ENCODE results near the gene CSMD2.

Gene CSMD2

GRCh38 chr1:34127006-34128000 is 37.7 kb downstream of the CSMD2 start:
- Histone ChIP-seq H3K27me3 (ENCODE audit: insufficient read depth, insufficient read length) (no peaks in the 10 kb centered on the region), H3K9me3 (ENCODE audit: insufficient read depth, low read length) (no peaks in the 10 kb centered on the region), H3K36me3 (ENCODE audit: insufficient read depth, insufficient read length, low read length) (peaks cover 2% of the 10 kb centered on the region), H3K9ac (ENCODE audit: insufficient read length, low read depth) (no peak overlapping the region), H3K4me1 (ENCODE audit: insufficient read depth, insufficient read length) (peaks cover 7% of the 10 kb centered on the region), H3K4me3 (ENCODE audit: insufficient read length, low read depth) (no peak overlapping the region)
- no peak for TF ChIP-seq SUZ12 (IDR thresholded peaks at IDR 0.05; ENCODE audit: extremely low read depth, insufficient read depth, insufficient read length)
- no peak for TF ChIP-seq YY1 (IDR thresholded peaks at IDR 0.05; ENCODE audit: insufficient read depth, insufficient read length)
- no peak for TF ChIP-seq ZNF274 (IDR thresholded peaks at IDR 0.05; ENCODE audit: low read depth, low read length)
- DNase-seq (ENCODE audit: low read depth, low spot score): no peak

DNA sequence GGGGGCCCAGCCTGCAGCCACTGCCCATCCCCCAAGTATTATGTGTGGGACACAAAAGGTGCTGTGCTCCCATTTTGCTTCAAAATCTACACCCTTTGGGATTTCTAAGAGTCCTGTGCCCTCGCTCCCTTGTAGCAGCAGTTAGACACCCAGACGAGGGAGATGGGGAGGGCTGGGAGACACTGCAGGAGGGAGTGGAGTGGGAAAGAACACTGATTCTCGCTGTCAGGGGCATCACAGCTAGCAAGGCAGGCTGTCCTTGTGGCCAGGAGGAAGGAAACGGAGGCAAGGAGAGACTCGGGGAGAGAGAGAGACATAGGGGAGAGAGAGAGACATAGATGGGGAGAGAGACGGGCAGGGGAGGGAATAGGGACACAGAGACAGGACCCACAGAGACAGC is 38.5 kb downstream of the CSMD2 start:
- DNase-seq (ENCODE audit: low read depth, low spot score): no peak
- Histone ChIP-seq H3K27me3 (ENCODE audit: insufficient read depth, insufficient read length) (no peaks in the 10 kb centered on the region), H3K4me1 (ENCODE audit: insufficient read depth, insufficient read length) (peaks cover 3% of the 10 kb centered on the region), H3K9me3 (ENCODE audit: insufficient read depth, low read length) (no peaks in the 10 kb centered on the region), H3K36me3 (ENCODE audit: insufficient read depth, insufficient read length, low read length) (peaks cover 2% of the 10 kb centered on the region), H3K4me3 (ENCODE audit: insufficient read length, low read depth) (no peak overlapping the region), H3K9ac (ENCODE audit: insufficient read length, low read depth) (no peak overlapping the region)
- TF ChIP-seq SUZ12 (IDR thresholded peaks at IDR 0.05; ENCODE audit: extremely low read depth, insufficient read depth, insufficient read length): no peak
- no peak for TF ChIP-seq ZNF274 (IDR thresholded peaks at IDR 0.05; ENCODE audit: low read depth, low read length)
- no peak for TF ChIP-seq YY1 (IDR thresholded peaks at IDR 0.05; ENCODE audit: insufficient read depth, insufficient read length)

GRCh38 chr1:34125721-34126380 is 39.2 kb downstream of the CSMD2 start:
- H3K4me3 ChIP-seq (ENCODE audit: insufficient read length, low read depth): no peak overlapping the region
- H3K9ac ChIP-seq (ENCODE audit: insufficient read length, low read depth): no peak overlapping the region
- TF ChIP-seq SUZ12 (IDR thresholded peaks at IDR 0.05; ENCODE audit: extremely low read depth, insufficient read depth, insufficient read length): no peak
- no peak for TF ChIP-seq YY1 (IDR thresholded peaks at IDR 0.05; ENCODE audit: insufficient read depth, insufficient read length)
- TF ChIP-seq ZNF274 (IDR thresholded peaks at IDR 0.05; ENCODE audit: low read depth, low read length): no peak
- H3K4me1 ChIP-seq (ENCODE audit: insufficient read depth, insufficient read length): peaks cover 3% of the 10 kb centered on the region
- DNase-seq (ENCODE audit: low read depth, low spot score): no peak
- no peaks in the 10 kb centered on the region for H3K9me3 ChIP-seq (ENCODE audit: insufficient read depth, low read length)
- H3K27me3 ChIP-seq (ENCODE audit: insufficient read depth, insufficient read length): no peaks in the 10 kb centered on the region
- peaks cover 2% of the 10 kb centered on the region for H3K36me3 ChIP-seq (ENCODE audit: insufficient read depth, insufficient read length, low read length)

- H3K4me3 ChIP-seq (ENCODE audit: insufficient read length, low read depth): no peak overlapping the region
- H3K27me3 ChIP-seq (ENCODE audit: insufficient read depth, insufficient read length): no peaks in the 10 kb centered on the region
- DNase-seq (ENCODE audit: low read depth, low spot score): no peak
- H3K36me3 ChIP-seq (ENCODE audit: insufficient read depth, insufficient read length, low read length): no peaks in the 10 kb centered on the region
- TF ChIP-seq ZNF274 (IDR thresholded peaks at IDR 0.05; ENCODE audit: low read depth, low read length): no peak
- TF ChIP-seq SUZ12 (IDR thresholded peaks at IDR 0.05; ENCODE audit: extremely low read depth, insufficient read depth, insufficient read length): no peak
- TF ChIP-seq YY1 (IDR thresholded peaks at IDR 0.05; ENCODE audit: insufficient read depth, insufficient read length): no peak
- H3K9ac ChIP-seq (ENCODE audit: insufficient read length, low read depth): no peak overlapping the region
- H3K4me1 ChIP-seq (ENCODE audit: insufficient read depth, insufficient read length): no peaks in the 10 kb centered on the region
- H3K9me3 ChIP-seq (ENCODE audit: insufficient read depth, low read length): no peaks in the 10 kb centered on the region
Measured at GRCh38 chr1:34122080-34122932, 42.7 kb downstream of the CSMD2 start.

- H3K4me1 ChIP-seq (ENCODE audit: insufficient read depth, insufficient read length): no peaks in the 10 kb centered on the region
- TF ChIP-seq YY1 (IDR thresholded peaks at IDR 0.05; ENCODE audit: insufficient read depth, insufficient read length) (no peak), ZNF274 (IDR thresholded peaks at IDR 0.05; ENCODE audit: low read depth, low read length) (no peak), SUZ12 (IDR thresholded peaks at IDR 0.05; ENCODE audit: extremely low read depth, insufficient read depth, insufficient read length) (no peak)
- H3K36me3 ChIP-seq (ENCODE audit: insufficient read depth, insufficient read length, low read length): no peaks in the 10 kb centered on the region
- H3K9me3 ChIP-seq (ENCODE audit: insufficient read depth, low read length): peaks cover 19% of the 10 kb centered on the region
- no peak overlapping the region for H3K4me3 ChIP-seq (ENCODE audit: insufficient read length, low read depth)
- H3K9ac ChIP-seq (ENCODE audit: insufficient read length, low read depth): no peak overlapping the region
- no peak for DNase-seq (ENCODE audit: low read depth, low spot score)
- no peaks in the 10 kb centered on the region for H3K27me3 ChIP-seq (ENCODE audit: insufficient read depth, insufficient read length)
Measured at GRCh38 chr1:34115233-34115632, 49.8 kb downstream of the CSMD2 start.

DNA sequence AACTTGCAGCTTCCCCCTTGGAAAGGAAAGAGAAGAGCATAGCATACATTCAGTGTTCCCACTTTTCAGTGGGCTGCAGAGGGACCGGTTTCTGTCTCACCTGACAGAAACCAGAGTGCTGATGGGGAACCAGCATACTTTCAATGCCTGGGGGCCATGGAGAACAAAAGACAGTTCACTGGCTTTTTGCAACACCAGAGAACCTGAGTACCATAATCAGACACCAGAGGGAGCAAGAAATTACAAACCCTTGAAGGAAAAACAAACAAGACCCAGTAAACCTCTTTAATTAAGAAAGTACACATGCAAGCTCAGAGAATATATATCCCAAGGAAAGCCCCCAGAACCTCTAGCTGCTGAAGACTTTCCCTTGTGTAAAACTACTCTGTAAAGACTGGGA is 51.1 kb downstream of the CSMD2 start:
- Histone ChIP-seq H3K27me3 (ENCODE audit: insufficient read depth, insufficient read length) (no peaks in the 10 kb centered on the region), H3K9me3 (ENCODE audit: insufficient read depth, low read length) (peaks cover 19% of the 10 kb centered on the region), H3K36me3 (ENCODE audit: insufficient read depth, insufficient read length, low read length) (no peaks in the 10 kb centered on the region), H3K4me1 (ENCODE audit: insufficient read depth, insufficient read length) (no peaks in the 10 kb centered on the region), H3K4me3 (ENCODE audit: insufficient read length, low read depth) (no peak overlapping the region), H3K9ac (ENCODE audit: insufficient read length, low read depth) (no peak overlapping the region)
- TF ChIP-seq SUZ12 (IDR thresholded peaks at IDR 0.05; ENCODE audit: extremely low read depth, insufficient read depth, insufficient read length): no peak
- no peak for TF ChIP-seq ZNF274 (IDR thresholded peaks at IDR 0.05; ENCODE audit: low read depth, low read length)
- no peak for TF ChIP-seq YY1 (IDR thresholded peaks at IDR 0.05; ENCODE audit: insufficient read depth, insufficient read length)
- DNase-seq (ENCODE audit: low read depth, low spot score): peak; percentile 63

Measured in NT2/D1 (cell line).